ENCODE results near the gene BUB3. TPM values are rescaled to one million over a fixed set of nuclear protein-coding genes. Genes with fewer than 3 reads are reported as not detected.

Gene BUB3
- total and polyA plus RNA-seq, 2 of the 13 experiments (the other 11 are each of a cell fraction or from before 2014, with no cell fraction given) = 174 to 188 TPM

GRCh38 chr10:123202506-123202905 lies 48.3 kb downstream of the BUB3 start (continued):
- TF ChIP-seq ARID4A (CRISPR knock-in tag; IDR thresholded peaks at IDR 0.05; ENCODE audit: borderline replicate concordance) (no peak), CEBPZ (IDR thresholded peaks at IDR 0.05; ENCODE audit: low read length) (no peak), KAT7 (CRISPR knock-in tag; IDR thresholded peaks at IDR 0.05; ENCODE audit: borderline replicate concordance) (no peak)

Measured in HepG2 (cell line).